HTR-8/SVneo (cell line): ENCODE data around the gene GRM5.
A peak's percentile ranks its signal among the peaks of the same experiment; 100 is the strongest.

Source experiments
- DNase-seq: peaks from one replicate; pipeline ENCODE4 v3.0.0; 2011; ENCODE audit warnings: low spot score, mixed read lengths; ENCODE audit not compliant: insufficient read length
- FAIRE-seq: peaks from 2 replicates; lab custom pipeline; 2011; peaks lifted over from hg19 to GRCh38; lab: Jason Lieb, UNC

Gene GRM5

DNA sequence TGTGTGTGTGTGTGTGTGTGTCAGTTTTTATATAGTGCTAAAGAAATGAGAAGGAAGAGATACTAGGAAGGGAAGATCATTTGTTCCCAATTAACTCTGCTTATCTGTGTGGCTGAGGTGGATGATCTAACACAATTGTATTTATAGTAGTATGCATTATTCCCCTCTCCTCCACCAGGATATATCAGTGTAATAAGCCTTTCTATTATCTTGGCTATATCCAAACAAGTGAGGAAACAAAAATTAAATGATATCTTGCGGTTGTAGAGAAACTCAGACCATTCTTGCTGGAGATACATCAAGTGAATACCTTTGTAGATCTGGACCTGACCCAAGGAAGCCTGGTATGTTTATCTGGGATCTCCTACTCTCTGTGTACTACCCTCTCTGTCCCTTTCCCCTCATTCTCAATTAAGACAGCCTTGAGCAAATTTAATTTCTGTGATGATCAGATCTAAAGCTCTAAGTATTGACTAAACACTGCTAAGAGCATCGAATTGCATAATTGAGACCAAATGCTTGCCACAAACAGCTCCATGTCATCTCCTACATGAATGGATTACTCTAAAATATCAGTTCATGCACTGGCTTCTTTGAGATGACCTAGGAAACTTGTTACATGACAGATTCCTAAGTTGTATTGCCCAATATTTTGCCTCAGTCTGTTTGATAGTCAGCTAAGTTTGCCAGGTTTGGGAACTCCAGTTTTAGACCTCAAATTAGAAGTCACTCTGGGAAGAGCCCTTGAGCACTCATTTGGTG lies 543.0 kb downstream of the GRM5 start:
- no peak for FAIRE-seq
- no peak for DNase-seq

- no peak for DNase-seq
- FAIRE-seq, result no peak
Observed at GRCh38 chr11:88521799-88522201, 544.0 kb downstream of the GRM5 start.

DNA sequence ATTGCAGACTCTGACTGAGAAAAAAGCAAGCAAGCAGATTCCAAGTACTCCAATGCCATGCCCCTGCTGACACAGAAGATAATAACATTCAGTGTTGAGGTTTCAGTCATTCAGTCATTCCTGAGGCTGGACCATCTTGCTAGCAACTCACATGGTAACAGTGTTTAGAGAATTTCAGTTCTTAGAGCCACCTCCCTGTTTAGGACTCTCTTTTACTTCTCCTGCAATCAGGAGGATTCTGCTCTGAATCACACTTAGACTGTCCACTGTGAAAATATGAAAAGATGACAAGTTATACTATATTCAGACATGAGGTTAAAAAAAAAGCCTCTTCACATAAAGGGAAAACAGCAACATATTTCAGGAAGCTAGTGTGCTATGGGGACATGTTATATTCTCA lies 544.4 kb downstream of the GRM5 start:
- DNase-seq (no peak), FAIRE-seq (no peak)

DNA sequence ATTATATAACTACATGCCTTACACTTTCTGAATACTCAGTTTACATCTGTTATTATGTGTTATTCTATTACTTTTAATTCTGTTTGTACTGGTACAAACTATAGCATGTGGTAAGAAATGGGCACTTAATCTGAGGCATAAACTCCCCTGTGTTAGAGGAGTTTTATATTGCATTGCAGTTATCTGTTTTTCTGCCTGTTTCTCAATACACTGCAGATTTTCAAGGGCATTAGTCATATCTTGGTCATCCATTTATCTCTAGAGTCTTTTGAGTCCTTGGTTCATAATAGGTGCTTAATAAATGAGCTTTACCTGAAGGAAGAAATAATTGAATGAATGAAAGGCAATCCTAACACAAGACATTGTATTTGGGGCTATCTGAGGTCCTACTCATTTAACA lies 545.4 kb downstream of the GRM5 start:
- FAIRE-seq, result no peak
- no peak for DNase-seq

DNA sequence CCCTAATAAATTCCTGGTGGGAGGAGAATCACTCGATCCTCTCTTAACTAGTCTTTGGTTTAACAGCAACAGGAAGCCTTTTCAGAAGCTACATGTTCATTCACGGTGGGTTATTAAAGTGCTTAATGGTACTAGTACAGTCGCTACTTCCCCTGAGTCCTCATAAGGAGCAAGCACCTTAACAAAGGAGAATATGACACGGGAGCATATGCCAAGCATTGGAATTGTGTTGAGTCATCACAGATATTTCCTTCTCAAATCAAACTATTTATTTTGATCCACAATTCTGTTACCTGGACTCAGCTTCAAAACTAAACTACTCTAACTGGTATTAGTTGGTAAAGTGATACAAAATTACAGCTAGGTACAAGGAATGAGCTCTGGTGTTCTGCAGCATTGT lies 550.8 kb downstream of the GRM5 start:
- FAIRE-seq (peak; percentile 4), DNase-seq (no peak)

DNA sequence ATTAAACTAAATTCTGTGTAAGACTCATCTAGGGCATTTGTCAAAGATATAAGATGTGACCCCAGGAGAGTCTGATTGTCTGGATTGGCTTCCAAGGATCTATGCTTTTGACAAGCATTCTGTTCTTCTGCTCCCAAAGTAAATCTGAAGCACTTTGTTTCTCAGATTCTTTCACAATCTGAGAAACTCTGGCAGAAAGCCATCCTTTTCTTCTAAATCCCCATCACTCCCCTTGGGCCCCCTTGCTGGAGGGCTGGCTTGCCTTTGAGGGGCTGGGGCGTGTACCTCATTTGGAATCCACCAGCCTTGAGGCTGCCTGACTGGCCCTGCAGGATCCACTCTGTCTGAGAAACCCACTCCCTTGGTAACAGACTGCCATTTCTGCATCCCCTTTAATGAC lies 554.8 kb downstream of the GRM5 start:
- FAIRE-seq (no peak), DNase-seq (no peak)

GRCh38 chr11:88508759-88509581 lies 556.8 kb downstream of the GRM5 start:
- DNase-seq, result no peak
- FAIRE-seq, result no peak

GRCh38 chr11:88508418-88508758 lies 557.4 kb downstream of the GRM5 start:
- FAIRE-seq (no peak), DNase-seq (no peak)

DNA sequence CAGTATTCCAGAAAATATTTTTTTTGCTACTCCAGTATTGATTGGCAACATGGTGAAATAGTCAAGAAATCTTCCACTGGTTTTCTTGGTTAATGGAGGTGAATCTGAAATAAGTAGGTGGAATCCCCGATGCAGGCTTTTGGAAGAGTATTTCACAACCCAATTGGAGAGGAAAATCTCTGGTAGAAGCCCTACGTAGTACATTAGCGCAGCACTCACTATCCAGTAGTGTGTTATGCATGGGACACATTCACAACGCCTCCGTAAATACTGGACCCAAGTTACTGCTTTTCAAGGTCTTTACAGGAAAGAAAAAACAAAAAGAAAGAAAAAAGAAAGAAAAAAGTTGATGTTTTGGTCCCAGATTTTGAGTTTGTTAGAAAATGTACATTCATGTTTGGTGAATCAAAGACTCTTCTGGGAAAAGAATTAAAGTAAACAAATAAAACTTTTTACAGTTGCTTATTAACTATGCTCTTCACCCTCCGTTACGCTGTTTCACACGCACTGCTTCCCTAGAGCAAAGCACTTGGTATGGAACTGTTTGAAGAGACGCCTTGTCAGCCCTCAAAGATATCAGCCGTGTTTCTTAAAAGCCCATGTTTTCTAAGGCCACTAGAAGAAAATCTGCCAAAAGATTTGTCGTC lies 557.9 kb downstream of the GRM5 start:
- FAIRE-seq (no peak), DNase-seq (no peak)

- no peak for DNase-seq
- no peak for FAIRE-seq
Observed at GRCh38 chr11:88501541-88501940, 564.2 kb downstream of the GRM5 start.

GRCh38 chr11:88495836-88496235 lies 569.9 kb downstream of the GRM5 start:
- DNase-seq (no peak), FAIRE-seq (no peak)

GRCh38 chr11:88494848-88495247 lies 570.9 kb downstream of the GRM5 start:
- no peak for DNase-seq

DNA sequence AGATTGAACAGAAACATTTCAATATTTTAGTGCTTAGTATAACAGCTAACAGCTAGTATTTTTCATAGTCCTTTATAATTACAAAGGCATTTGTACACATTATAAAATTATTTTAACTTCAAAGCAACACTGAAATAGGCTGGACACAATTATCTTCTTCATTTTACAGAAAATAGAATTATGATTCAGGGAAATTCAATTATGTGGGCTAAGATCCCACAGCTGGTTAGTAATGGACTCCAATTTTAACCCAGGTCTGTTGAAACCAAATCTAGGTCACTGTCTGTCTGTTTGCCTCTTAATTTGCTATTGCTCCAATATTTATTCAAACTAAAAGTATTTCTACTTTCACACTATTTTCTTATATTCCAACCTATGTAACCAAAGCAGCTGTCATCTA lies 574.1 kb downstream of the GRM5 start:
- no peak for FAIRE-seq
- no peak for DNase-seq

More at GRCh38 chr11:88494848-88495247, 570.9 kb downstream of the GRM5 start:
- no peak for FAIRE-seq

- no peak for FAIRE-seq
- no peak for DNase-seq
Observed at GRCh38 chr11:88489030-88489429, 576.8 kb downstream of the GRM5 start.

- FAIRE-seq (no peak), DNase-seq (no peak)
Observed at GRCh38 chr11:88487646-88488045, 578.1 kb downstream of the GRM5 start.

DNA sequence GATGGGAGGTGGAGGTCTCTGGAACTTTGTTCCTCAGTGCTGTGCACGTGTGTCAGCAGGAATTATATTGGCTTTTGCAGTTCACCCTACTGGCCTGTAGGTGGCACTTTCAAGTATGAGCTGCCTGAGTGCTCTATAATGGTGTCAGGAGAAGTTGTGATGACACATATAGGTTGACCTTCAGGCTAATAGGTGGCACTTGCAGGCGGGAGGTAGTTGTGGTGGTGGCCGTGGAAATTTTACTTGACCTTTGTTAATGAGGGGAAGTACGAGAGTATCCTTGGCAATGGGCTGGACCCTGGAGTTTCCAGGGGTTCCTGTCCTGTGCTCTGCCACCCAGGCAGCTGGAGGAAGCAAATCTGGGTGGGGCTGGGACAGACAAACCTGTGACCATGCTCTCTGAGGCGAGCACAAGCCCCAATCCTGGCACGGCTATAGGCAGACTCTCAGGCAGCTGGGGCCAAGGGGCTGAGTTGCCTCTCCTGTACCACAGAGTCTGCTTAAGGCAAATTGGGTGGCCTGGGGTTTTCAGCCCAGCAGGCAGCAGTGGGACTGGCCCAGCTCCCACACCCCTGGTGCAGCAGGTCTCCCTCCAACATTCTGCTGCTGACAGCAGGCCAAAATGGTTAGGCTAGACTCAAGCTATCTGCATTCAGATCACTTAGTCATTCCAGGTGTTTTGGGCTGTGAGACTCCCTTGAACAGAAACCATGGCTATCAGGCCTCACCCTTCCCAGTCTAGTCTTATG lies 580.7 kb downstream of the GRM5 start:
- peak; percentile 46 for FAIRE-seq

GRCh38 chr11:88482871-88483301 lies 582.9 kb downstream of the GRM5 start:
- FAIRE-seq (no peak), DNase-seq (no peak)

More for the DNA sequence above, 580.7 kb downstream of the GRM5 start:
- DNase-seq, result peak; percentile 14

- DNase-seq, result peak; percentile 25
Observed at GRCh38 chr11:88480223-88480622, 585.6 kb downstream of the GRM5 start.

GRCh38 chr11:88478136-88478815 lies 587.5 kb downstream of the GRM5 start:
- FAIRE-seq (no peak), DNase-seq (no peak)

More at GRCh38 chr11:88480223-88480622, 585.6 kb downstream of the GRM5 start:
- no peak for FAIRE-seq

DNA sequence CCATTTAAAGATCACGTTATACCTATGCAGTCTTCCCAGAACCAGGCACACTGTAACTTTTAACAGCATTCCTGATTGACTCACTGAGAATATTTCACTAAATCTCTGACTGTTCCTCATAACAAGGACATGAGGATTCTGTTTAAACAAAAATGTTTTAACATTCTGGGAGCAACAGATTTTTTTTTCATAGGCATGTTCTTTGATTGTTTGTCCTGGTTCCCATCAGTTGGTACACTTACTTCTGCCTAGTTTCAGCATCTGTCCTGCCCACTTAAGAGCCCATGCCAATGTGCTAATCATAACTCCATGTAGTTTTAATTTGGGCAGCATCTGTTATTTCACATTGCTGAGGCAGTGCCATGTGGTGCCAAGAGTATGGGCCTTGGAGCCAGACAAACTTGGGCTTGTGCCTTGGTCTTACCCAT lies 589.8 kb downstream of the GRM5 start:
- FAIRE-seq, result no peak
- no peak for DNase-seq
